GOT3 (cell line): Measurements from ENCODE around the gene MDFIC2.

Experiments
- DNase-seq: peaks from one replicate; lab custom pipeline; 2025; ENCODE audit warnings: mixed read lengths; lab: John Stamatoyannopoulos, UW

Gene MDFIC2

DNA sequence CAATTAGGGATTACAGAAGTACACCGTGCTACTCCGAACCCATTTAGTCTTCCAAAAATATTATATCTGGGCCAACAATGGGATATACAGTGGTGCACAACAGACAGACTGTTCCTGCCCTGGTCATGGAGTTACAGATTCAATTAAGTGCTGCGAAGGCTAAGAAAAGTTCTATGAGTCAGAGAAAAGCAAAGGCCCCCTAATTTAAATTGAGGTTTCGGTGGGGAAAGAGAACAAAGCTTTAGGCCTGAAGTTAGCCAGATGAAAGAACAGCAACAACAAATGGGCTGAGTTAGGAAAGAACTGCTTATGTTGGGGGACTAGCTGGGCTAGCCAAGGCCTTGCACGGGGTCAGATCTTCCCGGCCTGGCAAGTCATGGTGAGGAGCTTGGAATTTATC, 131.8 kb downstream of the MDFIC2 start:
- DNase-seq = no peak

DNA sequence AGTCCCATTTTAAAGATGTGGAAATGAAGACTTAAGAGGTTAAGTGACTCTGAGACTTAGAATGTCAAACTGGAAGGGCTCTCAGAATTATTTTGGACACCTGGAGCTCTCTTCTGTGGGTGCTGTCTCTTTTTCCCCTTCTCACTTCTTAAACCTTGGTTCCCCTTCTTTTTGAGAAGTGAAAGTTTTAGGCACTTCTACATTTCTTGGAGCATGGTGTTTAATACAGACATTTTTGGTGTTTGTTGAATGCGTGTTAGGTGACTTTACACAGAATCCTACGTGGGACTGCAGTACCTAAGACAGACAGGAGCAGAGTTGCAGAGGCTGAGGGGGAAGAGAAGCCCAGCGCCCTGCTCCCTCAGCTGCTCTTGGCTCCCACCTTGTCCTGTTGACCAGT, 133.3 kb downstream of the MDFIC2 start:
- no peak for DNase-seq

DNA sequence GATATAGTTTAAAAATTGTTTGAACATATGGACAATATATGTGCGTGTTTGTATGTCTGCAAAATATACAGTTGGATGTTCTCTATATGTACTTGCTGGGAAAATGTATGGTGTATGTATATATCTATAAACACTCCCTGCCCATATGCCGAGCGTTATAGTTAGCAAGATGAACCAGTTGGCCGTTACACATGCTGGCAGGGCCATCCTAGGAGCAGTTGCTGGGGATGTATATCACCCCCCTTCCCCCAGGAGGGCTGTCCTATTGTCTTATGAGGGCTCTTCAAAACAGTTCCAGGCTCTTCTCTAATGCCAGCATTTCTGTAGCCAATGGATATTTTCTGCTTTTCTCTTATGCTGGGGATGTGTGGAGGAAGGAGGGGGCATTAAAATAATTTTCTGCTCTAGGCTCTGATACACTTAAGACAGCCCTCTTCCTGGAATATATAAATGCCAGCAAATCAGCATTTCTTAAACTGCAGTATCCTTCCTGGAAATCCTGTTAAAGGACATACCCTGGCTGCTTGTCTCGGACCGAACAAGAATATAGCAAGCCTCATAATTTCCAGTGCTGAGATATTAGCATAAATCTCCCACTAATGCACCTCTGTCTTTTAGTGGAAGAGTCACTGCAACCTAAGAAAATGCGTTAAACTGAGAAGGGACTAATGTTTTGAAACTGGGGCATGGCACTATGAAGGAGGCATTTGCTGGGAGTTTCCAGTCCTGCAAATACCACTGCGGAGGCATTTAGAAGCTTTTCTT, 134.4 kb downstream of the MDFIC2 start:
- no peak for DNase-seq

DNA sequence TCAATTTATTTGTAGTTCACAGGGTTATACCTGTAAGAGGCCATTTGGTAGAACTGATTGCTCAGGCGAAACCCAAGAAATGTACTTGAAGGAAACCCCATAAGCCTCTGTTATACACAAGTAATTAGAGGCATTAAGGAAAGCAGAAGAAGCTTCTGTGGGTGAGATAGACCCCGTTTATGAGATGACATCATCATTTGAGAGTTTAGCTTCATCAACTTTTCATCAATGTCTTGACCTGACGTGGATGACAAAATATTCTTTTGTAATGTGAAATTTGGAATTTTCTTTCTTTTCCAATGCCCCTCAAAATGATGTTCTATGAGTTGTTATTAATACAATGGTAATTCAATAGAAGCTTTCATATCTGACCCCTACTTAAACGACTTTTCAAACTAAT, 136.2 kb downstream of the MDFIC2 start:
- no peak for DNase-seq

GRCh38 chr3:70156808-70157207, 155.6 kb downstream of the MDFIC2 start:
- no peak for DNase-seq

GRCh38 chr3:70150599-70150998, 161.8 kb downstream of the MDFIC2 start:
- DNase-seq = no peak

- DNase-seq = no peak
These were observed 162.6 kb downstream of the MDFIC2 start for GRCh38 chr3:70149714-70150400.
